GM21423 (cell line): ENCODE results near the gene KCNJ5.
A peak's percentile ranks its signal among the peaks of the same experiment; 100 is the strongest.

Experiments
- ATAC-seq: cut with Tn5 transposase; IDR thresholded peaks from one replicate; pipeline ENCODE4 v1.9.1; 2021; ENCODE audit warnings: mild to moderate bottlenecking, moderate library complexity; ENCODE audit not compliant: unreplicated experiment

KCNJ5 gene

GRCh38 chr11:128893578-128894285, 2.6 kb downstream of the KCNJ5 start:
- peak; percentile 79 for ATAC-seq

- no peak for ATAC-seq
These were observed 3.1 kb downstream of the KCNJ5 start for GRCh38 chr11:128894286-128894681.

GRCh38 chr11:128894685-128895084, 3.5 kb downstream of the KCNJ5 start:
- ATAC-seq: no peak

- no peak for ATAC-seq
These were observed 4.4 kb downstream of the KCNJ5 start for GRCh38 chr11:128895526-128895925.

GRCh38 chr11:128896356-128896755, 5.2 kb downstream of the KCNJ5 start:
- no peak for ATAC-seq

- no peak for ATAC-seq
These were observed 6.7 kb downstream of the KCNJ5 start for GRCh38 chr11:128897826-128898225.

- ATAC-seq: no peak
These were observed 7.6 kb downstream of the KCNJ5 start for GRCh38 chr11:128898580-128899344.

GRCh38 chr11:128900468-128900867, 9.3 kb downstream of the KCNJ5 start:
- ATAC-seq: no peak

- no peak for ATAC-seq
These were observed 10.7 kb downstream of the KCNJ5 start for GRCh38 chr11:128901653-128902514.

GRCh38 chr11:128902515-128903066, 11.4 kb downstream of the KCNJ5 start:
- no peak for ATAC-seq

GRCh38 chr11:128903248-128904061, 12.3 kb downstream of the KCNJ5 start:
- ATAC-seq: no peak

GRCh38 chr11:128904303-128904655, 13.1 kb downstream of the KCNJ5 start:
- ATAC-seq: no peak

- peak; percentile 43 for ATAC-seq
These were observed 13.6 kb downstream of the KCNJ5 start for GRCh38 chr11:128904656-128905344.

- peak; percentile 43 for ATAC-seq
These were observed 14.4 kb downstream of the KCNJ5 start for GRCh38 chr11:128905345-128906184.

- no peak for ATAC-seq
These were observed 15.3 kb downstream of the KCNJ5 start for GRCh38 chr11:128906185-128907050.

GRCh38 chr11:128907585-128907984, 16.4 kb downstream of the KCNJ5 start:
- ATAC-seq: no peak

- no peak for ATAC-seq
These were observed 17.5 kb downstream of the KCNJ5 start for GRCh38 chr11:128908391-128909246.
